ENCODE results near the gene IBTK.

GRCh38 chr6:82273295-82273694 is 25.8 kb upstream of the IBTK start:
- TF ChIP-seq ARNTL (CRISPR knock-in tag; IDR thresholded peaks at IDR 0.05; ENCODE audit: borderline replicate concordance, low read depth) (no peak), TCF4 (CRISPR knock-in tag; IDR thresholded peaks at IDR 0.05; ENCODE audit: borderline replicate concordance) (no peak), RARB (CRISPR knock-in tag; IDR thresholded peaks at IDR 0.05) (no peak)
- TF ChIP-seq, protein P1, sequence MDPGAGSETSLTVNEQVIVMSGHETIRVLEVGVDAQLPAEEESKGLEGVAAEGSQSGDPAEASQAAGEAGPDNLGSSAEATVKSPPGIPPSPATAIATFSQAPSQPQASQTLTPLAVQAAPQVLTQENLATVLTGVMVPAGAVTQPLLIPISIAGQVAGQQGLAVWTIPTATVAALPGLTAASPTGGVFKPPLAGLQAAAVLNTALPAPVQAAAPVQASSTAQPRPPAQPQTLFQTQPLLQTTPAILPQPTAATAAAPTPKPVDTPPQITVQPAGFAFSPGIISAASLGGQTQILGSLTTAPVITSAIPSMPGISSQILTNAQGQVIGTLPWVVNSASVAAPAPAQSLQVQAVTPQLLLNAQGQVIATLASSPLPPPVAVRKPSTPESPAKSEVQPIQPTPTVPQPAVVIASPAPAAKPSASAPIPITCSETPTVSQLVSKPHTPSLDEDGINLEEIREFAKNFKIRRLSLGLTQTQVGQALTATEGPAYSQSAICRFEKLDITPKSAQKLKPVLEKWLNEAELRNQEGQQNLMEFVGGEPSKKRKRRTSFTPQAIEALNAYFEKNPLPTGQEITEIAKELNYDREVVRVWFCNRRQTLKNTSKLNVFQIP (CRISPR knock-in tag; IDR thresholded peaks at IDR 0.05; ENCODE audit: borderline replicate concordance, low read depth): no peak

Measured in SK-N-SH treated with all-trans-retinoic acid at 6 μM for 48 hours (cell line).